Keratinocyte (primary cell): ENCODE measurements around the gene BCAS3. TPM values are rescaled to one million over a fixed set of nuclear protein-coding genes. Genes with fewer than 3 reads are reported as not detected.

ENCODE experiments used
- DNase-seq: peaks from one replicate; pipeline ENCODE4 v3.0.0-alpha.2; 2011; ENCODE audit warnings: low read depth, missing footprints, low spot score
- FAIRE-seq: peaks from 2 replicates; lab custom pipeline; 2011; peaks lifted over from hg19 to GRCh38; lab: Jason Lieb, UNC
- H2AFZ ChIP-seq: 2 replicates; pipeline ENCODE4 v1.6.0; 2012; ENCODE audit warnings: low read length, control low read depth, inconsistent platforms; ENCODE audit not compliant: control insufficient read depth
- H3K27ac ChIP-seq: 2 replicates; pipeline ENCODE4 v1.5.1; 2011; ENCODE audit warnings: low read length; ENCODE audit not compliant: control insufficient read depth, insufficient read depth
- H3K27me3 ChIP-seq: 3 replicates; pipeline ENCODE4 v1.6.0; 2011; ENCODE audit warnings: low read length; ENCODE audit not compliant: control insufficient read depth, insufficient read depth; ENCODE audit errors: extremely low read depth
- H3K36me3 ChIP-seq, 2 experiments: 2 replicates in 1 of 2; 3 replicates in 1 of 2; pipeline ENCODE4 v1.5.1; 2011; ENCODE audit warnings: low read length in 2 of 2, mild to moderate bottlenecking in 1 of 2; ENCODE audit not compliant: control insufficient read depth in 2 of 2, insufficient read depth in 2 of 2; ENCODE audit errors: extremely low read depth in 1 of 2
- H3K4me1 ChIP-seq: 3 replicates; pipeline ENCODE4 v1.5.1; 2011; ENCODE audit warnings: low read length; ENCODE audit not compliant: control insufficient read depth, insufficient read depth; ENCODE audit errors: extremely low read depth
- H3K4me2 ChIP-seq: 3 replicates; pipeline ENCODE4 v1.6.0; 2011; ENCODE audit warnings: low read depth, low read length; ENCODE audit not compliant: control insufficient read depth, insufficient read depth; ENCODE audit errors: extremely low read depth
- H3K4me3 ChIP-seq, 3 experiments: fragments of 200-600 bp in 1 of 3; sonication (generic) in 1 of 3; 2 replicates in 2 of 3; 3 replicates in 1 of 3; pipeline ENCODE4 v1.5.1; 2011 to 2016; ENCODE audit warnings: low read length in 3 of 3, mild to moderate bottlenecking in 3 of 3, control low read depth in 2 of 3, inconsistent platforms in 1 of 3, low read depth in 1 of 3, mixed read lengths in 1 of 3, mixed run types in 1 of 3, moderate library complexity in 1 of 3; ENCODE audit not compliant: control insufficient read depth in 2 of 3, insufficient read depth in 2 of 3; ENCODE audit errors: extremely low read depth in 1 of 3
- H3K79me2 ChIP-seq: 2 replicates; pipeline ENCODE4 v1.6.0; 2012; ENCODE audit warnings: low read length; ENCODE audit not compliant: control insufficient read depth, insufficient read depth
- H3K9ac ChIP-seq: 3 replicates; pipeline ENCODE4 v1.6.0; 2011; ENCODE audit warnings: low read length; ENCODE audit not compliant: control insufficient read depth, insufficient read depth; ENCODE audit errors: extremely low read depth
- H3K9me1 ChIP-seq: 3 replicates; pipeline ENCODE4 v1.6.0; 2011; ENCODE audit warnings: low read length; ENCODE audit not compliant: control insufficient read depth, insufficient read depth; ENCODE audit errors: extremely low read depth
- H3K9me3 ChIP-seq: 2 replicates; pipeline ENCODE4 v1.5.1; 2012; ENCODE audit warnings: low read depth, low read length; ENCODE audit not compliant: control insufficient read depth
- H4K20me1 ChIP-seq: 3 replicates; pipeline ENCODE4 v1.6.0; 2011; ENCODE audit warnings: low read length; ENCODE audit not compliant: control insufficient read depth, insufficient read depth; ENCODE audit errors: extremely low read depth
- EZH2 ChIP-seq: IDR thresholded peaks from one replicate; pipeline ENCODE4 v1.6.1; 2012; ENCODE audit warnings: inconsistent platforms, mild to moderate bottlenecking, low read length, moderate library complexity
- dilution Hi-C: fragments of 300-500 bp; cut with MboI; formaldehyde crosslinking; loops from one replicate; pipeline ENCODE4 v1.7.0; 2020; ENCODE audit warnings: low sequenced_read_pairs; ENCODE audit not compliant: extremely low pct_ligation_motif_present
- polyA plus RNA-seq, 5 experiments: library from polyadenylated mRNA; depleted of rRNA in 3 of 5; stranded (reverse) in 3 of 5; stranded (forward) in 1 of 5; unstranded in 1 of 5; fragments of >200 nt; gene quantifications; 1 replicate in 1 of 5; 2 replicates in 3 of 5; 3 replicates in 1 of 5; pipeline versions ENCODE4 v1.2.1 to v1.2.3, GENCODE V29; 2011 to 2012; ENCODE audit warnings: missing spikeins in 2 of 5, low read depth in 1 of 5, low replicate concordance in 1 of 5
- TF ChIP-seq, protein P1 (sequence below), 3 experiments: IDR thresholded peaks in 1 of 3; conservative IDR thresholded peaks in 1 of 3; optimal IDR thresholded peaks in 1 of 3; 2 replicates in 2 of 3; 3 replicates in 1 of 3; pipeline versions ENCODE3 to v1.5.1; 2011; ENCODE audit warnings: low read length in 3 of 3, mild to moderate bottlenecking in 3 of 3, moderate library complexity in 2 of 3, control low read depth in 1 of 3, inconsistent platforms in 1 of 3; ENCODE audit not compliant: insufficient read depth in 2 of 3; ENCODE audit errors: extremely low read depth in 1 of 3

The BCAS3 gene
- polyA plus RNA-seq, 1 donor (not counting 4 experiments of a cell fraction or from before 2014, with no cell fraction given) = 11.8 TPM

DNA sequence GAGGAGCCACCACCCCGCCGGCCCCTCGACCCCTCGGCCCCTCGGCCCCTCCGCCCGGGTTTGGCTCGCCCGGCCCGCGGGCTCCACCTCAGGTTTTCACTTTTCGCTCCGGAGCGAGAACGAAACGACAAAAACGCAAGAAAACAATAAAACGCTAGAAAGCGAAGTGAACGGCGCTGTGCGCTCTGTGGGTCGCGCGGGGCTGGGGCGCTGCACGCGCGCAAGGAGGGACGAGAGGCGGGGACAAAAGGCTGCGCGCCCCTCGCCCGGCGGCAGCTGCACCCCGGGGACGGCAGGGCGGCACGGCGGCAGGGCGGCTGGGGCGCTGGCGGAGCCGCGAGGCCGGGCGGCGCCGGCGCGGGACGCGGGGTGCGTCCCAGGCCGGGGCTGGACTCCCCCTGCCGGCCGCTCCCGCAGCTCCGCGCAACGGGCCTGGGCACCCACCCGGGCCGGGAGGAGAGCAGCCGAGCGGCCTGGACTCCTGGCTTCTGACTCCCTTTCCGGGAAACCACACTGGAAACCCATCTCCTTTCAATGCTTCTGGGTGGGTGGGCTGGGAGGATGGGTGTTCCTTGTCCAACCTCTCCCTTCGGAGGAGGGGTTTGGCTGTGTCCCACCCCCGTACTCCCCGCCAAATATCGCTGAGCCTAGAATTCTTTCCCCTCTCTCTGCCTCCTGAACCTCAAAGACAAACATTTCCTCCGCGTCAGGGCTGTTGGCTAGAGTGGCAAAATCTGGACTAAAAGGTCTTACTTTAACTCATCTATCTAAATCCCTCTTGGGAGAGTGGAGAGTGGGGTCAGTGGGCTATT, 731.9 kb downstream of the BCAS3 start:
- Histone ChIP-seq H3K4me1 (no peaks in the 10 kb centered on the region), H3K36me3 (no peaks in the 10 kb centered on the region), H3K9me1 (no peaks in the 10 kb centered on the region), H3K27me3 (peaks cover 50% of the 10 kb centered on the region), H3K9ac (peak overlapping the region; percentile 41), H3K79me2 (no peaks in the 10 kb centered on the region), H4K20me1 (no peaks in the 10 kb centered on the region), H3K27ac (no peak overlapping the region), H2AFZ (peak overlapping the region; percentile 74), H3K9me3 (no peaks in the 10 kb centered on the region), H3K4me3 (peak overlapping the region; percentile 37 to 62 (median 59)), H3K4me2 (peak overlapping the region; percentile 56)
- no peak for FAIRE-seq
- dilution Hi-C loops = no loop called here
- DNase-seq = no peak
- TF ChIP-seq, protein P1, sequence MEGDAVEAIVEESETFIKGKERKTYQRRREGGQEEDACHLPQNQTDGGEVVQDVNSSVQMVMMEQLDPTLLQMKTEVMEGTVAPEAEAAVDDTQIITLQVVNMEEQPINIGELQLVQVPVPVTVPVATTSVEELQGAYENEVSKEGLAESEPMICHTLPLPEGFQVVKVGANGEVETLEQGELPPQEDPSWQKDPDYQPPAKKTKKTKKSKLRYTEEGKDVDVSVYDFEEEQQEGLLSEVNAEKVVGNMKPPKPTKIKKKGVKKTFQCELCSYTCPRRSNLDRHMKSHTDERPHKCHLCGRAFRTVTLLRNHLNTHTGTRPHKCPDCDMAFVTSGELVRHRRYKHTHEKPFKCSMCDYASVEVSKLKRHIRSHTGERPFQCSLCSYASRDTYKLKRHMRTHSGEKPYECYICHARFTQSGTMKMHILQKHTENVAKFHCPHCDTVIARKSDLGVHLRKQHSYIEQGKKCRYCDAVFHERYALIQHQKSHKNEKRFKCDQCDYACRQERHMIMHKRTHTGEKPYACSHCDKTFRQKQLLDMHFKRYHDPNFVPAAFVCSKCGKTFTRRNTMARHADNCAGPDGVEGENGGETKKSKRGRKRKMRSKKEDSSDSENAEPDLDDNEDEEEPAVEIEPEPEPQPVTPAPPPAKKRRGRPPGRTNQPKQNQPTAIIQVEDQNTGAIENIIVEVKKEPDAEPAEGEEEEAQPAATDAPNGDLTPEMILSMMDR (optimal IDR thresholded peaks at IDR 0.05 in 1 of 3, IDR thresholded peaks at IDR 0.05 in 1 of 3, conservative IDR thresholded peaks at IDR 0.05 in 1 of 3; ENCODE audit: extremely low read depth in 1 of 3, insufficient read depth in 2 of 3, low read length in 3 of 3) = peak in 2 of 3 experiments; percentile 52 to 67
- TF ChIP-seq EZH2 = no peak

DNA sequence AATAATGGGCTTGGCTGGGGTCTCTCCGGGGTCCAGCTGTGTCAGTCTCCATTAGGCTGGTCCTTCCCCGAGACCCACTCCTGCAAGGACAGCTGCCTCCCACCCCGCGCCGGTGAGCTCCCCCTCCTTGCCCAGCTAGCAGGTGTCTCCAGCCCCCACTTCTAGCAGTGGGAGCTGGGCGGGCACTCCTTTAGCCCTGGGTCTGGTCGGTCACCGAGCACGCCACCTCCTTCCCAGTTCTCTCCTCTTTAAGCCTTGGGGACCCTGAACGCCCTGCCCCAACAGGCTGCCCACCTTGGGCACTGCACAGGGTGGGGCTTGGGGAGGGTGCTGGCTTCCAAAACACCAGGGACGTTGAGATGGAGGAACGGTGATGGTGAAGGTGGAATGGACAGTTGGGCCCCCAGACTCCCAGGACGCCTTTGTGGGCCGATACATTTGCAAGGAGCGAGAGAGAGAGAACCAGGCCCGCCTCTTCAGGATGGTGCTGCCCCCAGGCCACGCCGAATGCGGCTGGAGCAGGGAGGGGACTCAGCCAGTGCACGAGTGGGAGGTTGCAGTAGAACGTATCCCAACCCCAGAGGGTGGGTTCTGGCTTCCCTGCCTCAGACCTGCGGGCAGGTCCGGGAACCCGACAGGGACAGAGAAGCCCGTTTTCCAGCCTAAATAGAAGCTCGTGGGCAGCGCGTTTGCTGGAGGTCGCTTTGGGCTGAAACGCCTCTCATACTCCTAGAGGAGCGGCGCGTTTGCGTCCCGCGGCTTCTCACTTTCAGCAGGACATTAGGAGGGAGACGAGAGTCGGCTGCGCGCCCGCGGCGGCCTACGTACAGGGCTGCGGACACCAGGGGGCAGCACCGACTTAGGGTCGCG, 732.7 kb downstream of the BCAS3 start:
- H3K9me1 ChIP-seq = no peaks in the 10 kb centered on the region
- peaks cover 41% of the 10 kb centered on the region for H3K27me3 ChIP-seq
- H3K27ac ChIP-seq = no peak overlapping the region
- H4K20me1 ChIP-seq = no peaks in the 10 kb centered on the region
- no peaks in the 10 kb centered on the region for H3K4me1 ChIP-seq
- TF ChIP-seq, protein P1 (optimal IDR thresholded peaks at IDR 0.05 in 1 of 3, IDR thresholded peaks at IDR 0.05 in 1 of 3, conservative IDR thresholded peaks at IDR 0.05 in 1 of 3; ENCODE audit: extremely low read depth in 1 of 3, insufficient read depth in 2 of 3, low read length in 3 of 3) = peak; percentile 31 to 82 (median 56)
- peak; percentile 51 for TF ChIP-seq EZH2
- dilution Hi-C loops = no loop called here
- no peak overlapping the region for H3K4me3 ChIP-seq
- no peaks in the 10 kb centered on the region for H3K36me3 ChIP-seq
- DNase-seq (no peak), FAIRE-seq (no peak)
- H3K9ac ChIP-seq = no peak overlapping the region
- no peaks in the 10 kb centered on the region for H3K9me3 ChIP-seq
- peak overlapping the region; percentile 2 for H2AFZ ChIP-seq
- H3K79me2 ChIP-seq = no peaks in the 10 kb centered on the region
- peak overlapping the region; percentile 35 for H3K4me2 ChIP-seq
